Measurements from ENCODE around the gene DCTN4.

DCTN4 gene

GRCh38 chr5:150670948-150671310 lies 87.9 kb downstream of the DCTN4 start:
- no peak for DNase-seq (ENCODE audit: low read depth in 2 of 2)

DNA sequence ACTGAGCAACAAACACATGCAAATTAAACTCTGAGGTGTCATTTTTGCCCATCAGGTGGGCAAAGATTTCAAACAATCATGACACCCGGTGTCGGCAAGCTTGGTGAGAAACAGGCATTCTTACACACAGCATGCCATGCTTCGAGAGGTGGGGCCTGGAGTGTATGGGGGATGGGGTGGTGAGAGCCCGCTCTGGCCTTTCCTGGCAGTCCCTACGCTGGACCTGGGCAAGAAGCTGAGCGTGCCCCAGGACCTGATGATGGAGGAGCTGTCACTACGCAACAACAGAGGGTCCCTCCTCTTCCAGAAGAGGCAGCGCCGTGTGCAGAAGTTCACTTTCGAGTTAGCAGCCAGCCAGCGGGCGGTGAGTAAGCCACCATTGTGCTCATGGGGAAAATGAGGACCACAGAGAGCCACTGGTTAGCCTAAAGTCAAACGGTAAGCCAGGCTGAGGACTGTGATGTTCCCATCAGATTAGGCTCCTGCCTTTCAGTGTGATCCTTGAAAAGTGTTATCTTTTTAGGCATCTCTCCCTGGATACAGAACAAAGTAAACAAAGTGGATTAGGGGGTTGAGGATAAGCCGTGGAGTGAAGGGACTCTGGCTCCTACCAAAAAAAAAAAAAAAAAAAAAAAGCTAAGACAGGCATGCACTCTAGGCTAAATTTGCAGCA lies 88.4 kb downstream of the DCTN4 start:
- DNase-seq (ENCODE audit: low read depth in 2 of 2) = no peak

DNA sequence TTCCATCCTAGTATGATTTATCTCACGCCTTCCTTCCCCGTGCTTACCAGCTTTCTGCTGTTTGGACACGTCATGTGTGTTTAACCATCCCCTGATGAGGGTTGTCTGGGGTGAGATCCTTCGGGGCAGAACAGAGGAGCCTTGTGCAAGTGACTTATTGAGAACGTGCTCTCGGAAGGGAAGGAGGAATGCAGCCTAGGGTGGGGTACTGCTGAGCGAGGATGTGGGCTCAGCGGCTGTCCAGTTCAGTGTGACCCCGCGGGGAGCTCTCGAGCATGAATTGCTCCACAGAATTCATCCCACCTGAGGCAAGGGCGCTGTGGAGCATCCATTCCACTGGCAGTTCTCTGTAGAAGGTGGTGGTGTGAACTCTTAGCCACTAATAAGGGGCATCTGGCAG lies 93.8 kb downstream of the DCTN4 start:
- no peak for DNase-seq (ENCODE audit: low read depth in 2 of 2)

DNA sequence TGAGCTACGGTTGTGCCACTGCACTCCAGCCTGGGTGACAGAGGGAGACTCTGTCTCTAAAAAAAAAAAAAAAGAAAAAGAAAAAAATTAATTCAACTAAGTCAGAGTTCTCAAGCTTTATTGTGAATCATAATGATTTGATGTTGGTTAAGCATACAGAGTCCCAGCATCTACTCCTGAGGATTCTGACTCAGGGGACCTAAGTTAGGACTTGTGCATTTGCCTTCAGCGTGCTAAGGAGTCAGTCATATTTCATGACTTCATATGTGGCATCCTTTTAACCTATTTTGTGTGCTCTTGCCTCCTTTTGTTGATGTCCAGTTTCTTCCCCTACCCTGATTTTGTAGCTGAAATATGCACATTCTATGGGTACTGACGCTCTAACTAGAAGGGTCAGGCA lies 94.9 kb downstream of the DCTN4 start:
- DNase-seq (ENCODE audit: low read depth in 2 of 2) = no peak

GRCh38 chr5:150662731-150663516 lies 95.9 kb downstream of the DCTN4 start:
- no peak for DNase-seq (ENCODE audit: low read depth in 2 of 2)

GRCh38 chr5:150661821-150662596 lies 96.8 kb downstream of the DCTN4 start:
- DNase-seq (ENCODE audit: low read depth in 2 of 2) = no peak

- DNase-seq (ENCODE audit: low read depth in 2 of 2) = no peak
Observed at GRCh38 chr5:150661086-150661485, 97.7 kb downstream of the DCTN4 start, which contains the start of gene MYOZ3. MYOZ3 (plus strand) TSS chr5:150661251; CDS start chr5:150662942, 1,691 bp downstream.

DNA sequence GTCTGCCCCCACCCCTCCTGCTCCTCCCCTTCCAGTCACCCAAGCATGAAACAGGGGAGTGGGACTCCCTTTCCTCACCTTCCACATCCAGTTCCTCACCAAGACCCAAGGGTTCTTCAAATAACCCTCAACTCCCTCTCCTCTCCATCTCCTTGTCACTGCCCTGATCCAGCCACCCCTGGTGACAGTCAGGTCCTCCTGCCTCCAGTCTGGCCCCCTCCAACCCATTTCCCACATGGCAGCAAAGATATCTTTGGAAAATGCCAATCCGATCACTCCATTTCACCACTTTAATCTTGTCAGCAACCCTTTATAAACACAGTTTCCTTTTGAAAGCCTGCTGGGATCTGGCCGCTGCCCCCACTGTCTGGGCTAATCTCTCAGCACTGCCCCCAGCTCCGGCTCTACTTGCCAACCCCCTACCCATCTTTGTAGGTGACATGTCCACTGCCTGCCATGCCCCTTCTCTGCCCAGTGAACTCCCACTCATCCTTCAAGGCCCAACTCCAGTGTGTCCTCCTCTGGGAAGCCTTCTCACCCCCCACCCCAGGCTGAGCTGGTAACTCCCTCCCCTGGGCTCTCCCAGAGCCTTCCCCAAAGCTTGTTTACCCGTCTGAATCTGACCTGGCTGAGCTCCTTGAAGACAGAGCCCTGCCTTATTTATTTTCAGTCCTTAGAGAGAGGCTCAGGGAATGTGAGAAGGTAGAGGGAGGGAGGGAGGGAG lies 98.5 kb downstream of the DCTN4 start:
- DNase-seq (ENCODE audit: low read depth in 2 of 2) = no peak

DNA sequence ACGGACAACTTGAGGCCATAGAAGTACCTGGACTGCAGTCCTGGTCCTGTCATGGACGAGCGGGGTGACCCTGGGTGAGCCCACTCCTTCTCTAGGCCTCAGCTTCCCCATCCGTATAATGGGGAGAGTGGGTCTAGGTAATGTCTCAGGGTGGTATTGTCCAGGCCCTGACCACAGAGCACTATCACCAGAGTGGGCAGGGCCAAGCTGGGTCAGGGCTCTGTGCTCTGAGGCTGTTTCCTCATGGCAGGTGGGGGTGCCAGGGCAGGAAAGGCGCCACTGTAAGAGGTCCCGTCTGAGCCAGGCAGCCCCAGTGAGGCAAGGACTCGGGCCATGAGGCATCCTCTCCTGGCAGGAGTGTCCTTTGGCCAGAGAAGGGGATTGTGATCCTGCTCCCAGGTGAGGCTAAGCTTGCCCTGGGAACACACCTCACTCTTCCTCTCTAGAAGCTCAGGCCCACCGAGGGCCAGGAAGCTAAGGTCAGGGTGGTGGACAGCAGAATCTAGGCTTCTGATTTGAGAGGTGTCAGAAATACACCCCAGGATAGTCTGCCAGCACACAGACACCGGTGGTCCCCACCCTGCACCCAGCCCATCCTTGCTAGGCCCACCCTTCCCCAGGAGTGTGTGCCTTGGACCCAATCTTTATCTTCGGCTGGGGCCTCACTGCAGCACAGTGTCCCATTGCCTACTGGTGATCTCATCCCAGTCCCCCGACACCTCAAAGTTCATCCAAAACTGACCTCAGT lies 99.3 kb downstream of the DCTN4 start:
- no peak for DNase-seq (ENCODE audit: low read depth in 2 of 2)

GRCh38 chr5:150658699-150659265 lies 100.0 kb downstream of the DCTN4 start:
- no peak for DNase-seq (ENCODE audit: low read depth in 2 of 2)
